Neural cell (in vitro differentiated cells): Measurements from ENCODE around the gene MUSTN1. TPM values are rescaled to one million over a fixed set of nuclear protein-coding genes. Genes with fewer than 3 reads are reported as not detected.

ENCODE experiments used
- H2AFZ ChIP-seq: fragments of 200-600, 300-800 bp; sonication (generic), shearing (Covaris generic); 2 replicates; pipeline ENCODE4 v1.6.0; 2014; ENCODE audit warnings: low read depth, mild to moderate bottlenecking, antibody characterized with exemption, low read length, moderate library complexity
- H3F3A ChIP-seq: fragments of 200-600 bp; shearing (Covaris generic); 2 replicates; pipeline ENCODE4 v1.6.1; 2016; ENCODE audit warnings: mild to moderate bottlenecking, moderate library complexity, mixed read lengths, antibody characterized with exemption, low read length; ENCODE audit not compliant: insufficient read depth, poor library complexity, severe bottlenecking
- H3K27ac ChIP-seq: fragments of 200-600, 300-800 bp; sonication (generic), shearing (Covaris generic); 2 replicates; pipeline ENCODE4 v1.5.1; 2014; ENCODE audit warnings: mild to moderate bottlenecking, low read length, moderate library complexity
- H3K27me3 ChIP-seq: fragments of 300-800, 200-600 bp; sonication (generic), shearing (Covaris generic); 2 replicates; pipeline ENCODE4 v1.6.0; 2014; ENCODE audit warnings: mild to moderate bottlenecking, low read depth, low read length, moderate library complexity; ENCODE audit not compliant: insufficient read depth
- H3K36me3 ChIP-seq: fragments of 300-800, 200-600 bp; sonication (generic), shearing (Covaris generic); 2 replicates; pipeline ENCODE4 v1.5.1; 2014; ENCODE audit warnings: mild to moderate bottlenecking, antibody characterized with exemption, low read length, moderate library complexity; ENCODE audit not compliant: insufficient read depth
- H3K4me2 ChIP-seq: fragments of 300-800, 200-600 bp; sonication (generic), shearing (Covaris generic); 2 replicates; pipeline ENCODE4 v1.6.0; 2014; ENCODE audit warnings: mild to moderate bottlenecking, low read length
- H3K4me3 ChIP-seq: fragments of 300-800, 200-600 bp; sonication (generic), shearing (Covaris generic); 2 replicates; pipeline ENCODE4 v1.5.1; 2014; ENCODE audit warnings: mild to moderate bottlenecking, low read length, moderate library complexity
- H3K79me2 ChIP-seq: fragments of 200-600 bp; shearing (Covaris generic); replicated peaks from 2 replicates; pipeline ENCODE4 v1.6.0; 2014; ENCODE audit warnings: mild to moderate bottlenecking, low read length, moderate library complexity; ENCODE audit not compliant: insufficient read depth
- H3K9ac ChIP-seq: fragments of 300-800, 200-600 bp; sonication (generic), shearing (Covaris generic); 2 replicates; pipeline ENCODE4 v1.6.1; 2016; ENCODE audit warnings: mild to moderate bottlenecking, low read length, mixed read lengths
- H3K9me2 ChIP-seq: fragments of 200-600 bp; shearing (Covaris generic); 2 replicates; pipeline ENCODE4 v1.6.1; 2016; ENCODE audit warnings: mild to moderate bottlenecking, low read length, mixed read lengths; ENCODE audit not compliant: insufficient read depth
- H3K9me3 ChIP-seq: fragments of 200-600, 300-800 bp; sonication (generic), shearing (Covaris generic); 2 replicates; pipeline ENCODE4 v1.6.1; 2016; ENCODE audit warnings: mild to moderate bottlenecking, mixed run types, low read length, moderate library complexity, mixed read lengths
- H4K20me1 ChIP-seq: fragments of 200-600 bp; shearing (Covaris generic); 2 replicates; pipeline ENCODE4 v1.6.1; 2016; ENCODE audit warnings: mild to moderate bottlenecking, mixed run types; ENCODE audit not compliant: insufficient read depth
- CTCF ChIP-seq: fragments of 450-650 bp; IDR thresholded peaks from 2 replicates; pipeline ENCODE4 v1.5.1; 2014; ENCODE audit warnings: antibody characterized with exemption, mild to moderate bottlenecking, moderate library complexity; ENCODE audit not compliant: poor library complexity, severe bottlenecking
- EP300 ChIP-seq: fragments of 450-650 bp; conservative IDR thresholded peaks from 2 replicates; pipeline ENCODE4 v1.6.1; 2014; ENCODE audit warnings: antibody characterized with exemption, mild to moderate bottlenecking, moderate library complexity; ENCODE audit not compliant: poor library complexity, severe bottlenecking
- EZH2 ChIP-seq: fragments of 200-600, 300-800 bp; shearing (Covaris generic), sonication (generic); IDR thresholded peaks from 2 replicates; pipeline ENCODE4 v1.6.1; 2014; ENCODE audit warnings: antibody characterized with exemption, low read length, borderline replicate concordance, mild to moderate bottlenecking; ENCODE audit not compliant: insufficient read depth, poor library complexity, severe bottlenecking
- MXI1 ChIP-seq: fragments of 450-650 bp; conservative IDR thresholded peaks from 2 replicates; pipeline ENCODE4 v1.6.1; 2014; ENCODE audit warnings: antibody characterized with exemption, mild to moderate bottlenecking; ENCODE audit not compliant: poor library complexity, severe bottlenecking
- POLR2AphosphoS5 ChIP-seq: IDR thresholded peaks from 2 replicates; pipeline ENCODE4 v1.6.1; 2012
- RAD21 ChIP-seq: fragments of 450-650 bp; conservative IDR thresholded peaks from 2 replicates; pipeline ENCODE4 v1.6.1; 2014; ENCODE audit warnings: antibody characterized with exemption, mild to moderate bottlenecking, moderate library complexity
- REST ChIP-seq: IDR thresholded peaks from 2 replicates; pipeline ENCODE4 v1.6.1; 2012; ENCODE audit warnings: borderline replicate concordance
- SMC3 ChIP-seq: fragments of 450-650 bp; conservative IDR thresholded peaks from 2 replicates; pipeline ENCODE4 v1.6.1; 2014; ENCODE audit warnings: antibody characterized with exemption, mild to moderate bottlenecking, moderate library complexity; ENCODE audit not compliant: poor library complexity
- TAF1 ChIP-seq: IDR thresholded peaks from 2 replicates; pipeline ENCODE4 v1.6.1; 2012; ENCODE audit warnings: low read depth
- polyA plus RNA-seq: library from polyadenylated mRNA; depleted of rRNA; stranded (reverse); fragments of >200 nt; gene quantifications from 2 replicates; pipeline ENCODE4 v1.2.3, GENCODE V29; 2014

The MUSTN1 gene
- polyA plus RNA-seq, 1 donor from 2014 or later = not detected

GRCh38 chr3:52836986-52837385 is 2.2 kb upstream of the MUSTN1 start:
- H3K4me3 ChIP-seq = no peak overlapping the region
- no peaks in the 10 kb centered on the region for H3K9me3 ChIP-seq
- H3K79me2 ChIP-seq = no peaks in the 10 kb centered on the region
- no peaks in the 10 kb centered on the region for H3F3A ChIP-seq
- no peak overlapping the region for H3K27ac ChIP-seq
- H3K9me2 ChIP-seq = no peaks in the 10 kb centered on the region
- H2AFZ ChIP-seq = no peak overlapping the region
- H3K4me2 ChIP-seq = no peak overlapping the region
- TF ChIP-seq EZH2 (no peak), SMC3 (no peak), POLR2AphosphoS5 (no peak), RAD21 (no peak), REST (no peak), MXI1 (no peak), CTCF (no peak), TAF1 (no peak)
- peaks cover 5% of the 10 kb centered on the region for H3K36me3 ChIP-seq
- H3K27me3 ChIP-seq = no peaks in the 10 kb centered on the region
- H4K20me1 ChIP-seq = no peaks in the 10 kb centered on the region
- no peak overlapping the region for H3K9ac ChIP-seq

GRCh38 chr3:52836471-52836845 is 1.6 kb upstream of the MUSTN1 start:
- H3K9ac ChIP-seq = no peak overlapping the region
- H3F3A ChIP-seq = no peaks in the 10 kb centered on the region
- no peak overlapping the region for H2AFZ ChIP-seq
- H3K9me2 ChIP-seq = no peaks in the 10 kb centered on the region
- no peaks in the 10 kb centered on the region for H3K27me3 ChIP-seq
- H3K4me3 ChIP-seq = no peak overlapping the region
- H3K36me3 ChIP-seq = peaks cover 5% of the 10 kb centered on the region
- no peaks in the 10 kb centered on the region for H4K20me1 ChIP-seq
- H3K4me2 ChIP-seq = no peak overlapping the region
- TF ChIP-seq EZH2 (no peak), EP300 (no peak), MXI1 (no peak), RAD21 (no peak), POLR2AphosphoS5 (no peak), TAF1 (no peak)
- H3K27ac ChIP-seq = no peak overlapping the region
- no peaks in the 10 kb centered on the region for H3K9me3 ChIP-seq
- no peaks in the 10 kb centered on the region for H3K79me2 ChIP-seq
